Endothelial cell of umbilical vein (primary cell): Measurements from ENCODE around the gene SPTLC3. TPM values are rescaled to one million over a fixed set of nuclear protein-coding genes. Genes with fewer than 3 reads are reported as not detected.
A peak's percentile ranks its signal among the peaks of the same experiment; 100 is the strongest.

Experiments used
- BruUV-seq: library from RNA; stranded (reverse); fragments of 400-500 nt; replicated peaks from 2 replicates; lab custom pipeline; 2021; lab: Mats Ljungman, UMichigan
- CTCF ChIA-PET: fragments of 300-600, 350-600 bp; sonication (Branson Sonifier 250); formaldehyde crosslinking; loops from one replicate; lab custom pipeline; 2021; ENCODE audit warnings: antibody characterized with exemption, inconsistent platforms; lab: Charles Lee
- POLR2A ChIA-PET: fragments of 300-600, 350-600 bp; sonication (Branson Sonifier 250); formaldehyde crosslinking; loops from one replicate; lab custom pipeline; 2021; ENCODE audit warnings: antibody characterized with exemption, inconsistent platforms; lab: Charles Lee
- DNase-seq: peaks from one replicate; pipeline ENCODE4 v3.0.0-alpha.2; 2011; ENCODE audit warnings: low read depth, low spot score
- FAIRE-seq: peaks from 2 replicates; lab custom pipeline; 2011; peaks lifted over from hg19 to GRCh38; lab: Jason Lieb, UNC
- H2AFZ ChIP-seq: 2 replicates; pipeline ENCODE4 v1.6.0; 2012; ENCODE audit warnings: low read depth, low read length, control low read depth, inconsistent platforms
- H3K27ac ChIP-seq: 2 replicates; pipeline ENCODE4 v1.5.1; 2011; ENCODE audit warnings: low read depth, mild to moderate bottlenecking, control low read depth, low read length, moderate library complexity; ENCODE audit not compliant: insufficient read depth
- H3K27me3 ChIP-seq, 2 experiments: 2 replicates each; pipeline versions ENCODE4 v1.6.0 to v1.6.1; 2011; ENCODE audit warnings: low read length in 2 of 2, mixed read lengths in 1 of 2; ENCODE audit not compliant: control insufficient read depth in 2 of 2, insufficient read depth in 2 of 2
- H3K36me3 ChIP-seq, 2 experiments: 2 replicates in 1 of 2; 3 replicates in 1 of 2; pipeline ENCODE4 v1.5.1; 2011; ENCODE audit warnings: low read length in 2 of 2, mild to moderate bottlenecking in 1 of 2, moderate library complexity in 1 of 2; ENCODE audit not compliant: control insufficient read depth in 2 of 2, insufficient read depth in 2 of 2; ENCODE audit errors: extremely low read depth in 1 of 2
- H3K4me1 ChIP-seq: 3 replicates; pipeline ENCODE4 v1.5.1; 2011; ENCODE audit warnings: mild to moderate bottlenecking, low read length; ENCODE audit not compliant: control insufficient read depth, insufficient read depth; ENCODE audit errors: extremely low read depth
- H3K4me2 ChIP-seq: 2 replicates; pipeline ENCODE4 v1.6.1; 2011; ENCODE audit warnings: low read length, control low read depth, mixed read lengths; ENCODE audit not compliant: insufficient read depth
- H3K4me3 ChIP-seq, 3 experiments: fragments of 200-600 bp in 1 of 3; sonication (generic), shearing (Covaris generic) in 1 of 3; replicated peaks in 1 of 3; 2 replicates each; pipeline ENCODE4 v1.5.1; 2011 to 2016; ENCODE audit warnings: control low read depth in 3 of 3, low read length in 3 of 3, mild to moderate bottlenecking in 2 of 3, inconsistent platforms in 1 of 3, low read depth in 1 of 3, moderate library complexity in 1 of 3; ENCODE audit not compliant: insufficient read depth in 1 of 3
- H3K79me2 ChIP-seq: 2 replicates; pipeline ENCODE4 v1.6.0; 2012; ENCODE audit warnings: low read length, inconsistent platforms; ENCODE audit not compliant: control insufficient read depth, insufficient read depth
- H3K9ac ChIP-seq: replicated peaks from 2 replicates; pipeline ENCODE3; 2011; ENCODE audit warnings: low read length, control low read depth; ENCODE audit not compliant: insufficient read depth; ENCODE audit errors: extremely low read depth
- H3K9me1 ChIP-seq: replicated peaks from 3 replicates; pipeline ENCODE4 v1.6.0; 2011; ENCODE audit warnings: mild to moderate bottlenecking, low read length; ENCODE audit not compliant: control insufficient read depth, insufficient read depth; ENCODE audit errors: extremely low read depth
- H3K9me3 ChIP-seq: replicated peaks from 2 replicates; pipeline ENCODE4 v1.5.1; 2012; ENCODE audit warnings: low read length, inconsistent platforms; ENCODE audit not compliant: control insufficient read depth, insufficient read depth
- H4K20me1 ChIP-seq: replicated peaks from 2 replicates; pipeline ENCODE3; 2011; ENCODE audit warnings: mild to moderate bottlenecking, low read length; ENCODE audit not compliant: control insufficient read depth, insufficient read depth; ENCODE audit errors: extremely low read depth
- EZH2 ChIP-seq: IDR thresholded peaks from 2 replicates; pipeline ENCODE4 v1.6.1; 2012; ENCODE audit warnings: borderline replicate concordance, low read depth, mild to moderate bottlenecking, moderate library complexity, low read length, inconsistent platforms; ENCODE audit not compliant: severe bottlenecking
- FOS ChIP-seq: IDR thresholded peaks from 2 replicates; pipeline ENCODE4 v1.6.1; 2011; ENCODE audit warnings: mild to moderate bottlenecking, low read length, moderate library complexity, borderline replicate concordance; ENCODE audit not compliant: insufficient read depth
- GATA2 ChIP-seq: IDR thresholded peaks from 2 replicates; pipeline ENCODE4 v1.7.0; 2011; ENCODE audit warnings: low read depth, mild to moderate bottlenecking, moderate library complexity, mixed read lengths, low read length; ENCODE audit not compliant: insufficient read length, insufficient read depth
- JUN ChIP-seq: IDR thresholded peaks from 2 replicates; pipeline ENCODE4 v1.6.1; 2011; ENCODE audit warnings: borderline replicate concordance, low read depth; ENCODE audit not compliant: insufficient read length, insufficient read depth
- MAX ChIP-seq: IDR thresholded peaks from 2 replicates; pipeline ENCODE4 v1.6.1; 2011; ENCODE audit not compliant: insufficient read depth, insufficient read length
- MYC ChIP-seq: IDR thresholded peaks from one replicate; pipeline ENCODE4 v1.6.1; 2011; ENCODE audit warnings: mild to moderate bottlenecking, low read depth, low read length
- POLR2A ChIP-seq: IDR thresholded peaks from 2 replicates; pipeline ENCODE4 v1.6.1; 2012; ENCODE audit warnings: low read depth, mild to moderate bottlenecking, control low read depth, low read length
- POLR2AphosphoS5 ChIP-seq: IDR thresholded peaks from 2 replicates; pipeline ENCODE4 v1.6.1; 2012; ENCODE audit warnings: low read depth, mild to moderate bottlenecking, control low read depth, low read length, moderate library complexity; ENCODE audit not compliant: insufficient read depth
- dilution Hi-C: fragments of 300-500 bp; cut with MboI; formaldehyde crosslinking; loops from one replicate; pipeline ENCODE4 v1.15.0; 2019; ENCODE audit warnings: low sequenced_read_pairs; ENCODE audit not compliant: extremely low pct_ligation_motif_present
- intact Hi-C: fragments of 100-400 bp; cut with micrococcal nuclease; formaldehyde crosslinking; loops from one replicate; pipeline ENCODE4 v1.10.0; 2022
- polyA plus RNA-seq, 4 experiments: library from polyadenylated mRNA; depleted of rRNA in 3 of 4; stranded (reverse) in 3 of 4; unstranded in 1 of 4; fragments of >200 nt; gene quantifications; 2 replicates each; pipeline versions ENCODE4 v1.2.1 to v1.2.3, GENCODE V29; 2011 to 2012; ENCODE audit warnings: missing spikeins in 1 of 4
- total RNA-seq: library from RNA; stranded (reverse); gene quantifications from 2 replicates; pipeline ENCODE4 v1.2.3, GENCODE V29; 2021
- TF ChIP-seq, protein P1 (sequence below), 2 donors: IDR thresholded peaks; 1 replicate in 1 of 2; 2 replicates in 1 of 2; pipeline ENCODE4 v1.5.1; 2011; ENCODE audit warnings: low read length in 2 of 2, mild to moderate bottlenecking in 2 of 2, moderate library complexity in 2 of 2, control low read depth in 1 of 2, inconsistent platforms in 1 of 2, low read depth in 1 of 2; ENCODE audit not compliant: insufficient read depth in 1 of 2; ENCODE audit errors: extremely low read depth in 1 of 2

Gene SPTLC3
- total and polyA plus RNA-seq, 2 donors (not counting 3 experiments of a cell fraction or from before 2014, with no cell fraction given), result 0.29 to 0.35 TPM

DNA sequence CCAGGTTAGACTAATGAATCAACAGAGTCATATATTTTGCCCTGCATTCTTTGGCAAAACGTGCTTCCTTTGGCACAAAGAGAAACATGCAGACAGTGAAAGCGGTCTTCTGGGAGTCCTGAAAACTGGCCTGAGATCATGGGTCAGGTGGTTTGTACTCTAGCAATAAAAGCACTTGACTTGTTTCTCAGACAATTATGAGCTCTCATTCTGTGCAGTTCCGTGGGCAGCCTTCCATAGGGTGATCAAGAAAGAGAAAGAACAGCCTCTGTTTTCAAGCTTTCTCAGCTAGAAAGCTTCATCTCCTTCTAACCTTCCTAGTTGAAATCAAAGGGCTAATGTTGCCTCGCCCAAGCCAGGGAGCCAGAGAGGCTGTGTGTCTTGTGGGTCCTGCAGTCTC lies 149.6 kb downstream of the SPTLC3 start:
- no peaks in the 10 kb centered on the region for H3K9me1 ChIP-seq
- no peak overlapping the region for H3K4me3 ChIP-seq
- no peaks in the 10 kb centered on the region for H3K4me1 ChIP-seq
- DNase-seq (peak; percentile 5), FAIRE-seq (no peak)
- H3K4me2 ChIP-seq, result no peak overlapping the region
- H3K27ac ChIP-seq, result no peak overlapping the region
- H3K79me2 ChIP-seq, result no peaks in the 10 kb centered on the region
- no peak for TF ChIP-seq JUN
- TF ChIP-seq MAX, result no peak
- no peak for TF ChIP-seq FOS
- TF ChIP-seq EZH2, result no peak
- TF ChIP-seq, protein P1, sequence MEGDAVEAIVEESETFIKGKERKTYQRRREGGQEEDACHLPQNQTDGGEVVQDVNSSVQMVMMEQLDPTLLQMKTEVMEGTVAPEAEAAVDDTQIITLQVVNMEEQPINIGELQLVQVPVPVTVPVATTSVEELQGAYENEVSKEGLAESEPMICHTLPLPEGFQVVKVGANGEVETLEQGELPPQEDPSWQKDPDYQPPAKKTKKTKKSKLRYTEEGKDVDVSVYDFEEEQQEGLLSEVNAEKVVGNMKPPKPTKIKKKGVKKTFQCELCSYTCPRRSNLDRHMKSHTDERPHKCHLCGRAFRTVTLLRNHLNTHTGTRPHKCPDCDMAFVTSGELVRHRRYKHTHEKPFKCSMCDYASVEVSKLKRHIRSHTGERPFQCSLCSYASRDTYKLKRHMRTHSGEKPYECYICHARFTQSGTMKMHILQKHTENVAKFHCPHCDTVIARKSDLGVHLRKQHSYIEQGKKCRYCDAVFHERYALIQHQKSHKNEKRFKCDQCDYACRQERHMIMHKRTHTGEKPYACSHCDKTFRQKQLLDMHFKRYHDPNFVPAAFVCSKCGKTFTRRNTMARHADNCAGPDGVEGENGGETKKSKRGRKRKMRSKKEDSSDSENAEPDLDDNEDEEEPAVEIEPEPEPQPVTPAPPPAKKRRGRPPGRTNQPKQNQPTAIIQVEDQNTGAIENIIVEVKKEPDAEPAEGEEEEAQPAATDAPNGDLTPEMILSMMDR (IDR thresholded peaks at IDR 0.05; ENCODE audit: extremely low read depth in 1 of 2, insufficient read depth in 1 of 2, low read depth in 1 of 2, low read length in 2 of 2), result no peak
- TF ChIP-seq MYC, result no peak
- TF ChIP-seq POLR2A, result no peak
- no peak for TF ChIP-seq GATA2
- no peak for TF ChIP-seq POLR2AphosphoS5
- ChIA-PET POLR2A (no interaction called here), CTCF (no interaction called here)
- intact Hi-C loops, result no loop called here
- no TSS peak for BruUV-seq
- dilution Hi-C loops, result no loop called here
- no peak overlapping the region for H2AFZ ChIP-seq
- no peaks in the 10 kb centered on the region for H3K27me3 ChIP-seq
- no peaks in the 10 kb centered on the region for H3K9me3 ChIP-seq
- no peak overlapping the region for H3K9ac ChIP-seq
- no peaks in the 10 kb centered on the region for H4K20me1 ChIP-seq
- no peaks in the 10 kb centered on the region for H3K36me3 ChIP-seq
